OCI-LY3 (cell line): ENCODE data around the gene CSPG4.

ENCODE experiments used
- H2AFZ ChIP-seq: fragments of 200-600, 300-600 bp; shearing (Covaris generic); 2 replicates; pipeline ENCODE4 v1.6.0; 2014; ENCODE audit warnings: antibody characterized with exemption, low read depth, low read length
- H3K27ac ChIP-seq: fragments of 200-600, 300-600 bp; sonication (generic); 2 replicates; pipeline ENCODE4 v1.5.1; 2014; ENCODE audit warnings: mild to moderate bottlenecking, low read length, moderate library complexity, mixed read lengths
- H3K27me3 ChIP-seq: fragments of 200-600, 300-600 bp; sonication (generic); 2 replicates; pipeline ENCODE4 v1.6.1; 2014; ENCODE audit warnings: low read depth, low read length, mixed read lengths
- H3K36me3 ChIP-seq: fragments of 200-600, 300-600 bp; sonication (generic); replicated peaks from 2 replicates; pipeline ENCODE3; 2014; ENCODE audit warnings: low read depth, low read length, mixed read lengths
- H3K4me1 ChIP-seq: fragments of 300-600, 200-600 bp; sonication (generic); 2 replicates; pipeline ENCODE4 v1.6.1; 2014; ENCODE audit warnings: low read length, mixed read lengths
- H3K4me2 ChIP-seq: fragments of 200-600, 300-600 bp; sonication (generic); 2 replicates; pipeline ENCODE4 v1.6.1; 2014; ENCODE audit warnings: low read length, mixed read lengths
- H3K4me3 ChIP-seq: fragments of 300-600, 200-600 bp; sonication (generic); 2 replicates; pipeline ENCODE4 v1.5.1; 2014; ENCODE audit warnings: antibody characterized with exemption, mild to moderate bottlenecking, low read length, moderate library complexity
- H3K79me2 ChIP-seq: fragments of 300-600, 200-600 bp; shearing (Covaris generic); 2 replicates; pipeline ENCODE4 v1.6.1; 2014; ENCODE audit warnings: mild to moderate bottlenecking, low read length, mixed read lengths
- H3K9ac ChIP-seq: fragments of 300-600, 200-600 bp; shearing (Covaris generic); 2 replicates; pipeline ENCODE4 v1.6.0; 2014; ENCODE audit warnings: mild to moderate bottlenecking, low read length, moderate library complexity
- H3K9me3 ChIP-seq: fragments of 200-600, 300-600 bp; shearing (Covaris generic); 2 replicates; pipeline ENCODE4 v1.6.1; 2014; ENCODE audit warnings: low read length, mixed read lengths; ENCODE audit not compliant: insufficient read depth
- H4K20me1 ChIP-seq: fragments of 200-600, 300-600 bp; sonication (generic); 2 replicates; pipeline ENCODE4 v1.6.1; 2016; ENCODE audit warnings: low read length, mixed read lengths; ENCODE audit not compliant: insufficient read depth
- EZH2phosphoT487 ChIP-seq: fragments of 200-600 bp; shearing (Covaris generic); IDR thresholded peaks from 2 replicates; pipeline ENCODE4 v1.6.1; 2018; ENCODE audit warnings: antibody characterized with exemption, mixed run types, low read depth
- TF ChIP-seq, protein P1 (sequence below): fragments of 200-600, 300-600 bp; sonication (generic); IDR thresholded peaks from 2 replicates; pipeline ENCODE4 v1.5.1; 2014; ENCODE audit warnings: antibody characterized with exemption, low read length, low read depth

CSPG4 gene

GRCh38 chr15:75659928-75660645, 52.6 kb downstream of the CSPG4 start:
- Histone ChIP-seq H3K4me1 (no peaks in the 10 kb centered on the region), H3K4me2 (no peak overlapping the region)

GRCh38 chr15:75659141-75659771, 53.4 kb downstream of the CSPG4 start:
- H3K9me3 ChIP-seq = no peaks in the 10 kb centered on the region
- no peak for TF ChIP-seq EZH2phosphoT487
- TF ChIP-seq, protein P1, sequence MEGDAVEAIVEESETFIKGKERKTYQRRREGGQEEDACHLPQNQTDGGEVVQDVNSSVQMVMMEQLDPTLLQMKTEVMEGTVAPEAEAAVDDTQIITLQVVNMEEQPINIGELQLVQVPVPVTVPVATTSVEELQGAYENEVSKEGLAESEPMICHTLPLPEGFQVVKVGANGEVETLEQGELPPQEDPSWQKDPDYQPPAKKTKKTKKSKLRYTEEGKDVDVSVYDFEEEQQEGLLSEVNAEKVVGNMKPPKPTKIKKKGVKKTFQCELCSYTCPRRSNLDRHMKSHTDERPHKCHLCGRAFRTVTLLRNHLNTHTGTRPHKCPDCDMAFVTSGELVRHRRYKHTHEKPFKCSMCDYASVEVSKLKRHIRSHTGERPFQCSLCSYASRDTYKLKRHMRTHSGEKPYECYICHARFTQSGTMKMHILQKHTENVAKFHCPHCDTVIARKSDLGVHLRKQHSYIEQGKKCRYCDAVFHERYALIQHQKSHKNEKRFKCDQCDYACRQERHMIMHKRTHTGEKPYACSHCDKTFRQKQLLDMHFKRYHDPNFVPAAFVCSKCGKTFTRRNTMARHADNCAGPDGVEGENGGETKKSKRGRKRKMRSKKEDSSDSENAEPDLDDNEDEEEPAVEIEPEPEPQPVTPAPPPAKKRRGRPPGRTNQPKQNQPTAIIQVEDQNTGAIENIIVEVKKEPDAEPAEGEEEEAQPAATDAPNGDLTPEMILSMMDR = no peak
- H3K36me3 ChIP-seq = no peaks in the 10 kb centered on the region
- H3K4me1 ChIP-seq = no peaks in the 10 kb centered on the region
- no peak overlapping the region for H3K27ac ChIP-seq
- H3K9ac ChIP-seq = no peak overlapping the region
- no peak overlapping the region for H3K4me2 ChIP-seq
- no peaks in the 10 kb centered on the region for H3K27me3 ChIP-seq
- H2AFZ ChIP-seq = no peak overlapping the region
- no peak overlapping the region for H3K4me3 ChIP-seq
- H4K20me1 ChIP-seq = no peaks in the 10 kb centered on the region
- no peaks in the 10 kb centered on the region for H3K79me2 ChIP-seq

More at GRCh38 chr15:75659928-75660645, 52.6 kb downstream of the CSPG4 start:
- H3K27ac ChIP-seq = no peak overlapping the region
- no peaks in the 10 kb centered on the region for H3K79me2 ChIP-seq
- no peaks in the 10 kb centered on the region for H3K9me3 ChIP-seq
- H3K4me3 ChIP-seq = no peak overlapping the region
- H4K20me1 ChIP-seq = no peaks in the 10 kb centered on the region
- H2AFZ ChIP-seq = no peak overlapping the region
- no peaks in the 10 kb centered on the region for H3K27me3 ChIP-seq
- H3K36me3 ChIP-seq = no peaks in the 10 kb centered on the region
- TF ChIP-seq, protein P1 = no peak
- no peak for TF ChIP-seq EZH2phosphoT487
- H3K9ac ChIP-seq = no peak overlapping the region

DNA sequence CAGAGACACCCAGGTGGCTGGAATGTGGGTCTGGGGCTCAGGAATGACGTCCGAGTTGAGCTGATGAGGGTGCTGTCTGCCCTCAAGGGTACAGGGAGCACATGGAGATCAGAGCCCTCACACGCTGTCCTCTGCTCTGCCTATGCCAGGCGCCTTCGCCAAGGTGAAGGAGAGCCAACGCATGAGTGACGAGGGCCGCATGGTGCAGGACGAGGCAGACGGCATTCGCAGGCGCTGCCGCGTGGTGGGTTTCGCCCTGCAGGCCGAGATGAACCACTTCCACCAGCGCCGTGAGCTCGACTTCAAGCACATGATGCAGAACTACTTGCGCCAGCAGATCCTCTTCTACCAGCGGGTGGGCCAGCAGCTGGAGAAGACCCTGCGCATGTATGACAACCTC, 55.8 kb downstream of the CSPG4 start:
- Histone ChIP-seq H3K4me1 (no peaks in the 10 kb centered on the region), H3K4me2 (no peak overlapping the region), H3K27me3 (no peaks in the 10 kb centered on the region), H3K9ac (no peak overlapping the region), H4K20me1 (no peaks in the 10 kb centered on the region), H3K27ac (no peak overlapping the region), H3K36me3 (no peaks in the 10 kb centered on the region), H2AFZ (no peak overlapping the region), H3K9me3 (no peaks in the 10 kb centered on the region), H3K4me3 (no peak overlapping the region), H3K79me2 (no peaks in the 10 kb centered on the region)
- TF ChIP-seq, protein P1 = no peak
- TF ChIP-seq EZH2phosphoT487 = no peak

DNA sequence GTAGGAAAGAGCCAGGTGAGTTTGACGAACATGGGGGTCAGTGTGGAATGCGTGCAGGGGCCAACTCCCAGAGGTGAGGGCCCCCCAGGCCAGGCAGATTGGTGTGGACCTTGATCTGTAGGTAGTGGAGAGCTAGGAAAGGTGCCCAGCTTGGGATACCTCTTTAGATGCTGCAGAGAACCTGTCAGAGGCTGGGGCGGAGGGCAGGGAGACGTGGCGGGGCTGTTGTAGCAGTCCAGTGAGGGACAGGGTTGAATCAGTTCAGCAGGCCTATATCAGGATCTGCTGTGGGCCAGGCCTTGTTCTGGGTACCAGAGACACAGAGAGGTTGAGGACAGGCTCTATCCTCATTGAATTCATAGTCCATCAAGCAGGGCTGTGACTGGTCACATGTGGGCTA, 56.3 kb downstream of the CSPG4 start:
- no peak for TF ChIP-seq EZH2phosphoT487
- TF ChIP-seq, protein P1 = no peak
- Histone ChIP-seq H4K20me1 (no peaks in the 10 kb centered on the region), H3K4me3 (no peak overlapping the region), H3K36me3 (no peaks in the 10 kb centered on the region), H3K27me3 (no peaks in the 10 kb centered on the region), H3K9me3 (no peaks in the 10 kb centered on the region), H3K9ac (no peak overlapping the region), H3K27ac (no peak overlapping the region), H3K4me1 (no peaks in the 10 kb centered on the region), H3K4me2 (no peak overlapping the region), H3K79me2 (no peaks in the 10 kb centered on the region), H2AFZ (no peak overlapping the region)
